Astrocyte (in vitro differentiated cells and primary cell): Measurements from ENCODE around the gene VEGFD.

ENCODE experiments used
- EZH2 ChIP-seq: IDR thresholded peaks from 2 replicates; pipeline ENCODE4 v1.6.1; 2012; ENCODE audit warnings: mild to moderate bottlenecking, low read length, inconsistent platforms; ENCODE audit not compliant: insufficient read depth
- TF ChIP-seq, protein P1 (sequence below): IDR thresholded peaks from 2 replicates; pipeline ENCODE4 v1.5.1; 2011; ENCODE audit warnings: low read depth, mild to moderate bottlenecking, inconsistent platforms, low read length, moderate library complexity; ENCODE audit not compliant: insufficient read depth

- TF ChIP-seq, protein P1, sequence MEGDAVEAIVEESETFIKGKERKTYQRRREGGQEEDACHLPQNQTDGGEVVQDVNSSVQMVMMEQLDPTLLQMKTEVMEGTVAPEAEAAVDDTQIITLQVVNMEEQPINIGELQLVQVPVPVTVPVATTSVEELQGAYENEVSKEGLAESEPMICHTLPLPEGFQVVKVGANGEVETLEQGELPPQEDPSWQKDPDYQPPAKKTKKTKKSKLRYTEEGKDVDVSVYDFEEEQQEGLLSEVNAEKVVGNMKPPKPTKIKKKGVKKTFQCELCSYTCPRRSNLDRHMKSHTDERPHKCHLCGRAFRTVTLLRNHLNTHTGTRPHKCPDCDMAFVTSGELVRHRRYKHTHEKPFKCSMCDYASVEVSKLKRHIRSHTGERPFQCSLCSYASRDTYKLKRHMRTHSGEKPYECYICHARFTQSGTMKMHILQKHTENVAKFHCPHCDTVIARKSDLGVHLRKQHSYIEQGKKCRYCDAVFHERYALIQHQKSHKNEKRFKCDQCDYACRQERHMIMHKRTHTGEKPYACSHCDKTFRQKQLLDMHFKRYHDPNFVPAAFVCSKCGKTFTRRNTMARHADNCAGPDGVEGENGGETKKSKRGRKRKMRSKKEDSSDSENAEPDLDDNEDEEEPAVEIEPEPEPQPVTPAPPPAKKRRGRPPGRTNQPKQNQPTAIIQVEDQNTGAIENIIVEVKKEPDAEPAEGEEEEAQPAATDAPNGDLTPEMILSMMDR, result no peak
- TF ChIP-seq EZH2, result no peak
These were observed 24.5 kb downstream of the VEGFD start for GRCh38 chrX:15359701-15360100.
